Brain pericyte (primary cell): ENCODE data around the gene C1orf74.

Source experiments
- DNase-seq: peaks from one replicate; pipeline ENCODE4 v3.0.0-alpha.2; 2012; ENCODE audit warnings: low read depth, low spot score

The C1orf74 gene

DNA sequence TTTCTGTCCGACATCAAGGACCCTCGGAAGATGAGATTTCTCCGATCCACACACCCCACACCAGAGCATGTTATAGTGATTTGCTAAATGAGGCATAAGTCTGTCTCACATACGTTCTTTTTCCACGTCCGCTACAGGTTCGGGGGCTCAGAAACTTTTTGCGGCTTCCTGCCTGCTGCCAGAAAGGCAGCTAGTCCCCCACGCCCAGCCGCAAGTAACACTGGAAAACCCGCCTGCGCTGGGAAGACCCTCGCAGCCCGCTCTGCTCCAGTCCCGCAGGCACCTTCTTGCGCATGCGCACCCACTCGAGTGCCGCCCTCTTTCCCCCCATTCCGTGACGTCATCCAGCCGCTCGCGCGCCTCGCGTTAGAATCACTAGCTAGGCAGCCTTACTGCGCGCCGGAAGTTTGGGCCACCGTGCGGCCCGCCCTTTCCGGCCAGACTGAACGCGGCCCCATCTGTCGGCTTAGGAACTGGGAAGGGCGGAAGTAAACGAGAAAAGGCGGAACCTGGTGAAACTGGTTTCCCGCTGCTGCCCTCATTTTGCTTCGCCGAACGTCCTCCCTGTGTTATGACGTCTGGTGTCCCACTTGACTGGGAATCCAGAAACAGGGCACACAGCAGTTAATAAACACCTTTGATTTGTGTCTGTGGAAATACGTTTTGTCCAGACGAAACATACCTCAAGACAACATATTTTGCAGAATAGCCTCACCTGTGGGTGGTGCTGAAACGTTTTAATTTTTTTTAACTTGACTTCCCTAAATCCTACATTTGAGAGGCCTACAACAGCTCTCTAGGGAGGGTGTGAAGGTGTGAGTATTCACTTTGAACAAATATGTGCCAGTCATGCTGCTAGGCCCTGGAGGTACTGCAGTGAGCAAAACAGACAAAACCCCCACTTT is at the start of gene C1orf74:
Gene C1orf74 (minus strand): TSS at position 295 of the 905 bp plus-strand sequence. CDS start 925 bp downstream, outside the sequence.
- DNase-seq = peak; percentile 95

DNA sequence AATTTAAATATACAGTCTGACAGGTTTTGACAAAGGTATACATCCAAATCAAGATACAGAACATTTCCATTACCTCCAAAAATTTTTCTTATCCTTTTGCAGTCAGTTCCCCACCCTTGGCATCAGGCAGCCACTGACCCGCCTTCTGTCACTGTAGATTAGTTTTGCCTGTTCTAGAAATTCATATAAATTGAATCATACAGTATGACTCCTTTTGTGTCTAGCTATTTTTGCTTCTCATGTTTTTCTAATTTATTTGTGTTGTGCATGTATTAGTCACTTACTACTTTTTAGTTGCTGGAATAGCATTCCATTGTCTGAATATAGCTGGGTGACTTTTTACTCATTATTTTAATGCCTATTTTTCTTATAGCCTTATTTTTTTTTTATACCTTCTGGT is 47.3 kb upstream of the C1orf74 start:
- DNase-seq = no peak

DNA sequence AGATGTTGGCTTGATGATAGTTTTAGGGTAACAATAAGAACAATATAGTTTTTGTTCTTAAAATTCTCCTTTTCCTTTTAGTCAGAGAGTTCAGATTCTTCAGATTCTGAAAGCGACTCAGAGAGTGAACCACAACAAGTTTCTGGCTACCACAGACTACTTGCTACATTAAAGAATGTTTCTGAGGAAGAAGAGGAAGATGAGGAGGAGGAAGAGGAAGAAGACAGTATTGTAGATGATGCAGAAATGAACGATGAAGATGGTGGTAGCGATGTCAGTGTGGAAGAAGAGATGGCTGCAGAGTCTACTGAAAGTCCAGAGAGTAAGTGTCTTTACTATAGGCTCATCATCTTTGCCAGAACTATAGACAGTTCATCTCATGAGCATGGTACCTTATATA is 46.4 kb upstream of the C1orf74 start:
- DNase-seq = no peak

DNA sequence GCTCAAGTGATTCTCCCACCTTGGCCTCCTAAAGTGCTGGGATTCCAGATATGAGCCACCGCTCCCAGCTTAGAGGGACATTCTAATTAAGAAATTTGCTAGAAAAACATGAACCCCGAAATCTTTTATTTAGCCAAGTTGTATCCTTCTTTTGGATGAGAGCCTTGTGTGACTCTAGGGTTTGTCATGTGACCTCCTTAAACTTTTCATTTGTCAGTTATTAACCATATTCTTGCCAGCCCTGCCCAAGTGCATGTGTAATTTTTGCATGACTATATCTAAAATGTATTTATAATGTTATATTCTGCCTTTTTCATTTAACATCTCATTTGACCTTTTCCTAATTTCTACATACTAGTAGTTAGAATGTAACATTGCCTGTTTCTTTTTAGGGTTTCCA is 45.4 kb upstream of the C1orf74 start:
- DNase-seq = no peak

DNA sequence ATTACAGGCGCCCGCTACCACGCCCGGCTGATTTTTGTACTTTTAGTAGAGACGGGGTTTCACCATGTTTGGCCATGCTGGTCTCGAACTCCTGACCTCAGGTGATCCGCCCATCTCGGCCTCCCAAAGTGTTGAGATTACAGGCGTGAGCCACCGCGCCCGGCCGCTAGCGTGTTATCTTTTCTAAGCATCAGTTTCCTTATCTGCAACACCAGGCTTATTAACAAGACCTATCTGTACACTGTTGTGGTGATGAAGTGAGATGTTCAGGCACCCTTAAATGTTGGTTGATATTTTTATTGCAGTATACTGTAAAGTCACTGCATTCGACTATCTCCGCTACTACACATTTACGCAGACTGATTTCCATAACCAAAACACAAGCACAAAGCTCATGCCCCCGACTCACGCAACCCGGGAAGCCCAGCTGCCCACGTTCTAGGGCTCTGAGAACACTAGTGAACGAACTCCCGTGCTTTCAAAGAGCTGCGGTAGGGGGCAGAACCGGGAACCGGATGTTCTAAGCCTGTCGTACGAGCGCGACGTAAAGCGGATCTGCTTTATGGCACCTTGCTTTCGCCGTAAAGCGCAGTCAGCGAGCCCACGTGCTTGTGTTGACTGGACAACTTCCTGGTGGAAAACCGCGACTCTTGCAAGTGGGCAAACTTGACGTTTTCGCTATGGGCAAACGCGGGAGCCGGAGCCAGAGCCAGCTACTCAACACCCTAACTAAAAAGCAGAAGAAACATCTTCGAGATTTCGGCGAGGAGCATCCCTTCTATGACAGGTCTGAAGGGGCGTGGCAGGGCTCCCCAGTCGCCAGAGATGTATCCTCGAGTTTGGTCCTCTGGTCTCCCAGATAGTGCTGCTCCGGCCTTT is 43.3 kb upstream of the C1orf74 start, which contains the start of gene UTP25:
Gene UTP25 (plus strand): TSS at position 589 of the 879 bp plus-strand sequence. CDS start 92 bp downstream, at position 681.
- peak; percentile 92 for DNase-seq

DNA sequence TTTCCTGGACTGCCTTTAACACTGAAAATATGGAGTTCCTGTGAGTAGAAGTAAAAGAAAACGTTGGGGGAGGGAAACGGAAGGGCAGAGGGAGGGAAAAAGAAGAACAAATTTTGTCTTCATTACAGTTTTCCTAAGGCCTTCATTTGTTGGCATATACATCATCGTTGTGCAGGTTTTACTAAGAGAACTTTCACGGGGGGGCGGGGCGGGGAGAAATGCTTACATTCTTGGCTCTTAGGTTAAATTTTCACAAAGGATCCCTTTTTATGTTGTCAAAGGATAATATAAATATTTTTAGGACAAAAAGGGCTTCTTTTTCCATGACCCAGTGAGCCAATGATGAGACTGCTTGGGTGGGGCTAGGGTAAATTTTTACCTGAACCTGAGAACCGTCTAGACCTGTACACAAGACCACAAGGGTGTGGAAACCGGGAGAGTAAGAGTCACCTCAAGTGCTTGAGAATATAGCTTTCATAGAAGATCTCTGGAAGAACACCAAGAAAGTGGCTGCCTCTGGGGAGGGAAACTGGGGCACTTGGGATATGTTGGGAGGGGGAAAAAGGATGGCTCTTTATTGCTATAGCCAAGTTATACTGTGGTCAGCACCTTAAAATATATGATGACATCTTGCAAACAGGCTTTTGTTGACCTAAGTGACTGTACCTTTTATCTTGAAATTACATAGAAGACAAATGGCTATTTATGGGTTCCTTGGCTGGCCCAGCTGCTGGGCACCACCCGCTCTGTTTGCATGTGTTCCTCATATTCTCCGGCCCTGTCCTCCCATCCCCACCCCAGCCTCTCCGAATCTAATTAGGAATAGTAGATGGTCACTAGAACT is 41.5 kb upstream of the C1orf74 start:
- no peak for DNase-seq

DNA sequence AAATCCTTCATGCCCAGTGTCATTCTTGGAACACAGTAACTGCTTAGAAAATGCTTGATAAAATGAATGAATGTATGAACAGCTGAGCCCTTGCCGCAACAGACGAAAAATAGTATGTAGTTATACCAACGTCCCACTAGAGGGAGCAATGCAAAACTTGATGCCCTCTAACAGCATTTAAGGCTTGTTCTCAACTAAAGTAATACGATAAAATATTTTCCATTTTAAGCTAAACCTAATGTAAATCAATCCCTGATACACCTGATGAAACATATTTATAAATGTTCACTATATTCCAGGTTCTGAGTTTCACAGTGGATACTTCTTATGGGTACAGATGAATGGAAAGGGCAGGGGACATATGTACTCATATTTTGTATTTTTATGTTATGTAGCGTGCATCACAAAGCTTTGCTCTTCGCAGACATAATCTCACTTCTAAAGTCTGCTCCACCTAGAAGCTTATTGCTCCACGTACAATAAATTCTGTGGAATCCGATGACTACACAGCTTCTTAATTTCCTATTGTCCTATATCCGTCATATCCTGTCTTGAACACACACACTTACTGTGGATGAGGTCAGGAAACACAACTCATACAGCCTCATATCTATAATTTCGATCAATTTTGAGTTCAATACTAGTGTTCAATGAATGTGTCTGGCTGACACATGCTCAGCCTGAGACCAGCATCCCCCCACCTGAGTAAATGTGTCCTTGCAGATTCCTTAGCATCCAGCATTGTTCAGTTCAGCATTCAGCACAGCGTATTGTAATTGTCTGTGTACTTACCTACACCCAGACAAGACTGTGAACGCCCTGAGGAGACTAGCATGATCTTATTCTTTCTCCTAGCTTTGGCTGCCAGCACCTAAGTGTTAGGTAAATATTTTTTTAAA is 39.0 kb upstream of the C1orf74 start:
- DNase-seq = no peak

DNA sequence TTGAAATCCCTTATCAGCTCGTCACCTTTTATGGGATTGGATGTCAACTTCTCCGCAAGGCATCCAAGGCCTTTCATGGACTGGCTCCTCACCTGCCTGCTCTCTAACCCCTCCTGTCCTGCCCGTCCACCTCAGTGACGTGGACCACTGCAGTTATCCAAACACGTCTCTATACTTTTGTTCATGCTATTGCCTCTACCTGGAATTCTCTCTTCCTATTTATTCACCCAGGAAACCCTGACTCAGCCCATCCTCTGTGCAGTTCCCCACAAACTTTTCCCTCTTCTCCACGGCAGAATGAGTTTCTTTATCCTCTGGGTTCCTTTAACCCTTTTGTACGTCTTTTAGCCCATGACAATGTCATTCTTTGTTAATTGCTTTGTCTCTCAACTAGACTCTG is 38.3 kb upstream of the C1orf74 start:
- DNase-seq = no peak

DNA sequence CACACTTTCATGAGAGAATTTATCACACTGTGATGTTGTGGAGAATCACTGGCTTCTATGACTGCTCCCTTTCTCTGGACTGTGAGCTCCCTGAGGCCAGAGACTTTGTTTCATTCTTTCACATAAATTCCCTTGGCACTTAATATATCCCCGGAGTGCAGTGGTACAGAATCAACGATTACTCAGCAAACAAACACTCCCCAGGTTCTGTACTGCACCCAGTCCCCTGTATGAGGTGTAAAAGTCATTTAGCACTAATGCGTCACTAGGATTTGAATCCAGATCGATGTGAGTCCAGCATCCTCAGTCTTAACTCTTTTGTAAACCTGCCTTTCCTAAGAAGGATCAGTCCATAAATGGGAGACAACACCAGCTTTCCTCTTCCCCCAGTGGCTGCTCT is 36.6 kb upstream of the C1orf74 start:
- DNase-seq = no peak

DNA sequence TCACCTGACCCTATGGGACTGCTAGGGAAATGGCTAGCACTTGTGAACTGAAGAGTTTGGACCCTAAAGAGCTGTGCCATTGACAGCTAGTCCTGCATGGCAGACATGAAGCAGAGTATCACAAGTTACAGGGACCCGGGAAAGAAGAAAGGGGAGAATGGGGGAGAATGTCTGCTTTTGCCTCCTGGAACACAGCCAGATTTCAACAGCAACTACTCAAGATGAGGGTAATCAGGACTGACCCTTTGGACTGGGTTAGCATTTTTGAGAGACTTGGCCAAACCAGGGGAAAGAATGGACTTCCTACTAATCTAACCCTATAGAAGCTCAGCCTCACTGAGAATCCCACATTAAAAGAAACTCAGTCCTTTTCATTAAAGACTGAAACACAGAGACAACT is 34.7 kb upstream of the C1orf74 start:
- no peak for DNase-seq

DNA sequence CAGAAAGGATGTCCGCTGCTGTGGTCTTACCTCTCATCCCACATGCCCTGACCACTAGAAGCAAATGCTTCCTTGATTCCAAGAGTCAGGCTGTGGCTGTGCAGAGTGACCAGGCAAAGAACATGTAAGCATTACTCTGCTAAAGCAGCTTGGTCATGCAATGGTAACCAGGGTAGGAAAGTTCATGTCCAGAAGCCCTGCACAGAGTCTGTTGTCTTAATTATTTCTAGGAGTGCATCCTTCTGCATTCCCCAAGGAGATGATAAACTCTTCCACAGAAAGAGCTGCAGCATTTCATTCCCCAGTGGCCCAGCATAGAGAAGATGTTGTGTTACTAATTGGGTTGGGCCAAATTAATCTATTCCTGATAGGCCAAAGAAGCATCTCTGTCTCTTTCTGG is 33.3 kb upstream of the C1orf74 start:
- no peak for DNase-seq

DNA sequence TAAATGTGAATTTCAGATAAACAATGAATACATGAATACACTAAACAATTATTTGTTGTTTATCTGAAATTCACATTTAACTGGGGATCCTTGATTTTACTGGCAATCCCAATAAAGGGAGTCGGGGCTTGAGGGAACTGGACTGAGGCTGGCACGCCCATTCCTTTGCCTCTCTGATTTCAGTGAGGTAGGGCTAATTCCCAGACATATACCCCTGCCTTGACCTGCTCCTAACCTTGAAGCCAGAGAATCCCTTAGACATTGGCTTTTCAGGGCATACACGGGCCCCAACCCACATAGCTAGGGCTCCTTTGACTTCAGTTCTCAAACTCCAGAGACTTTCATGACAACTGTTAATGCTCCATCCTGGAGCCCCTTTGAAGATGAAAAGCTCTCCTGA is 32.6 kb upstream of the C1orf74 start:
- DNase-seq = no peak

DNA sequence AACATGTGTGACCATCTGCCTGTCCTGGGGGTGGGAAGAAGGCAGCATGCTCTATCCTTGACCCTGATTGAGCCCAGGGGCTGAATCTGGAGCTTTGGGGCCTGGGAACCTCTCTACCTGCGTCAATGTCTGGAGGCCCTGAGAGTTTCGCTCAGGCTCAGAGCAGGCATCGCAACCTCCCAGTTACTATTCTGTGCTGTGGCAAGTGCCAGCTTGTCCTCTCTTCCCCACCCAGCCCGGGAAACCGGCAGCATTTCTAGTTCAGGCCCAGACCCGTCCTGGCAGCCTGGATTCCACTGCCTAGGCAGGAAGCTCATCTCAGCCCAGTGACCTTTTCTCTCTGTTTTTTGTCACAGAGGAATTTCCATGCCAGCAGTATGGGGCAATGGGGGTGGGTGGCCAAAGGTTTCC is 31.6 kb upstream of the C1orf74 start:
- DNase-seq = no peak

DNA sequence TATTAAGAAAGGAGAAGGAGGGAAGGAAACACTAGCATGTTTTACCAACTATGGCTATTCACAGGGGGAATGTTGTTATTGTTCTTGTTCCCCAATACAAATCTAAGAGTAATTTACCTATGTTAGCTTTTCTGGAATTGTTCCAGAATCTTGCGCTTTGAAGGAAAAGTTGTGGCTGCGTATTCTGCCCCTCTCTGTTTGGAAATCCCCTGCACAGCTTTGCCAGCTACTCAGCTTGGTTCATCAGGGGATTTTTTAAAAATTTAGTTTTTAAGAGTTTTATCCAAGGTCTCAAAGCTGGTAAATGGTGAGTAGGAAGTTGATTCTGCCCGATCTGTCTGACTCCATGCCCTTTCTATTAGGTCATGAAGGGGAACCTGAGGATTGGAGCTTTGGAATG is 31.1 kb upstream of the C1orf74 start:
- no peak for DNase-seq

DNA sequence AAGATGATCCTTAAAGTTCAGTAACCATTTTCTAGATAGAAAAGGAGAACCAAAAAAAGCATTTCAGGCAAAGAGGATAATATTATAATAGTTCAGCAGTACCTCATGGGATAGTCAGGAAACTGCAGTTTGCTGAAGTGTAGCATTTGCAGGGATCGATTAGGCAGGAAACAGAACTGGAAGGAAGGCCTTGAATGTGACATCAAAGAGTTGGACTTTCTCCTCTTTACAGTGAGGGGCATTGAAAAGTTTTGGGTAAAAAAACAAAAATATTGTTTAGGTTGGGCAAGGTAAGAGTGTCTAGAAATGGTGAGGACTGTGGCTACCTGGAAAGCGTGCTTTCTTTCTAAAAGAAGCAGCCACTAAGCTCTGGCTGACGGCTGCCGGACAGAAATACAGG is 29.5 kb upstream of the C1orf74 start:
- no peak for DNase-seq

DNA sequence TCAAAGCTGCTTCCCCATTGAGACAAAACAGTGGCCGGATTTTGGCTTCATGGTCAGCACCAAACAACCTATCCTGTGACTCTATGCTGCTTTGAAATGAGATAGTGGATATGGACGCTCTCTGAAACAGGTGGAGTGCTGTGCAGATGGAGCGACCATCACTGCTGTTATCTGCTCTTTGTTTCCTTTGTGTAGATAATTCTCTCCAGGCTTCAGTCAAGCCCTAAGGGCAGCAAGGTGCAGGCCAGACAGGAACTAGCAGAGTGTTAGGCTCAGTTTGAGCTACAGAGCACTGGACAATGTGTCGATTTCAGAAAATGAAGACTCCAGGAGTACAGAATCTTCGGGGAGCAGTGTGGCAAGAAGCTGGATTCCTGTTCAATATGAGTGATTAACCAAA is 26.4 kb upstream of the C1orf74 start:
- no peak for DNase-seq

DNA sequence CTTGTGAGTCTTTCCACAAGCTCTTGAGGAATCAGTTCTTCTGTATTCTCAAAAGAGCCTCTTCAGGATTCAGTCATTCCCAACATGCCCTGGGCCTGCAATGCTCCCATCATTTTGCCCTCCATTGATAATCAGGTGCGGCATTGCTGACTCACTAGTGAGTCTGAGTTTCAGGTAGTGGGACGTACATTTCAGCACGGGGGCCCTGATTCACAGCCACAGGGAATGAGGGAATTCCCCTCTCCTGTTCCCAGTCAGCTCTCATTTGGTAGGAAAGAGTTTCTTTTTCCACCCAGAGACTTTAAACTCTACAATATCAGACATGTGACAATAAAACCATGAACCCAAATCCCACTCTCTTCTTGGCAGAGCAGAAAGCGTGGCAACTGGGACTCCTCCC is 25.3 kb upstream of the C1orf74 start:
- DNase-seq = no peak

DNA sequence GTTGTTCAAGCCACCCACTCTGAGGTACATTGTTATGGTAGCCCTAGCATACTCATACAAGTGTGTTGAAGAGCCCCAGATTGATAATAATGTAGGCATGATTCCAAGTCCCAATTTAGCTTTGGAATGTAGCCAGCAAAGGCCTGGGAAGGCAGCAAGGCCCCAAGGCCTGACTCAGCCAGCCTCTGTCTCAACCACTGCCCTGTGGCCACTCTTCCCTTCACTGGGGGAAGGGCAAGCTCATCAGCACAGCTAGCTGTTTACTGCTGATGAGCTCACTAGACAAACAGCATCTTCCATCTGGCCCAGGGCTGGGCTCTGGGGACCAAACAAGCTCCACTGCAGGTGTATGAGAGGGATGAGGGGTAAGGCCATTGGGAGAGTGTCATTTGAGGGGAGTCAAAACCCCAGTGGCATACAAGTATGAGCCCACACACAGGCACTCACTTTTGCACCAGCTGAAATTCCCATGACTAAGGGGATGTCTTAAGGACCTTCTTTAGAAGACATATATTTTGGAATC is 23.8 kb upstream of the C1orf74 start:
- peak; percentile 66 for DNase-seq

DNA sequence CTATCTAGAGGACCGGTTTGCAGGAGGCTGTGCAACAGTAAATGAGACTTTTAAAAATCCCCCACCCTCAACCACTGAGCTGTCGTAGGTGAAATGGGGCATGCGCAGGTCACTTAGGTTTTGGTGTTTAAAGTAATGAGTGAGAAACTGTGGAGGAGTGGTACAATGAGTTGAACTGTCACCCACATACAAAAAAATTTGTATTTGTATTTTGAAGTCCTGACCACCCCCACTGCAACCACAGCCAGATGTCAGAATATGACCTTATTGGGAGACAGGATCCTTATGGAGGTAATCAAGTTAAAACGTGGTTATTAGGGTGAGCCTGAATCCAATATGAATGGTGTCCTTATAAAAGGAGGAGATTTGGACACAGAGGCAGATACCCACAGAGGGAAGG is 23.1 kb upstream of the C1orf74 start:
- DNase-seq = no peak
